Nephron progenitor cell (in vitro differentiated cells): ENCODE data around the gene SLC35C1.

Source experiments
- DNase-seq: peaks from one replicate; pipeline ENCODE4 v3.0.0; 2021
- H3K27ac Mint-ChIP-seq: 2 replicates; pipeline ENCODE4 v1.8.0; 2021; ENCODE audit warnings: mild to moderate bottlenecking, moderate library complexity, mixed read lengths
- H3K27me3 Mint-ChIP-seq: 2 replicates; pipeline ENCODE4 v1.8.0; 2021; ENCODE audit warnings: mild to moderate bottlenecking, low read depth, mixed read lengths; ENCODE audit not compliant: poor library complexity
- H3K36me3 Mint-ChIP-seq: 2 replicates; pipeline ENCODE4 v1.8.0; 2021; ENCODE audit warnings: low read depth, mixed read lengths
- H3K4me1 Mint-ChIP-seq: 2 replicates; pipeline ENCODE4 v1.8.0; 2021; ENCODE audit warnings: mixed read lengths
- H3K4me3 Mint-ChIP-seq: 2 replicates; pipeline ENCODE4 v1.8.0; 2021; ENCODE audit warnings: mild to moderate bottlenecking, moderate library complexity, mixed read lengths
- H3K9me3 Mint-ChIP-seq: 2 replicates; pipeline ENCODE4 v1.8.0; 2021; ENCODE audit warnings: mild to moderate bottlenecking, moderate library complexity, mixed read lengths
- CTCF ChIP-seq: fragments of 200-600 bp; sonication (generic); IDR thresholded peaks from 2 replicates; pipeline ENCODE4 v1.5.0; 2021; ENCODE audit warnings: antibody characterized with exemption

SLC35C1 gene

GRCh38 chr11:45850446-45850845 is 45.5 kb downstream of the SLC35C1 start:
- no peak for TF ChIP-seq CTCF

GRCh38 chr11:45851228-45851627 is 46.3 kb downstream of the SLC35C1 start:
- no peak for DNase-seq
- H3K9me3 Mint-ChIP-seq = peaks cover 5% of the 10 kb centered on the region
- no peaks in the 10 kb centered on the region for H3K36me3 Mint-ChIP-seq
- H3K4me1 Mint-ChIP-seq = peaks cover 24% of the 10 kb centered on the region
- H3K4me3 Mint-ChIP-seq = peak overlapping the region; percentile 28
- no peak overlapping the region for H3K27ac Mint-ChIP-seq
- no peak for TF ChIP-seq CTCF
- H3K27me3 Mint-ChIP-seq = peaks cover 13% of the 10 kb centered on the region

More at GRCh38 chr11:45850446-45850845, 45.5 kb downstream of the SLC35C1 start:
- DNase-seq = no peak
- Mint-ChIP-seq H3K36me3 (no peaks in the 10 kb centered on the region), H3K4me3 (no peak overlapping the region), H3K9me3 (peaks cover 5% of the 10 kb centered on the region), H3K27me3 (peaks cover 20% of the 10 kb centered on the region), H3K27ac (no peak overlapping the region), H3K4me1 (peaks cover 24% of the 10 kb centered on the region)

GRCh38 chr11:45852018-45852711 is 47.2 kb downstream of the SLC35C1 start:
- Mint-ChIP-seq H3K27me3 (peaks cover 4% of the 10 kb centered on the region), H3K4me1 (peaks cover 24% of the 10 kb centered on the region), H3K4me3 (no peak overlapping the region), H3K9me3 (no peaks in the 10 kb centered on the region), H3K36me3 (peaks cover 4% of the 10 kb centered on the region), H3K27ac (no peak overlapping the region)
- no peak for DNase-seq
- no peak for TF ChIP-seq CTCF

GRCh38 chr11:45852712-45853101 is 47.8 kb downstream of the SLC35C1 start:
- no peak for DNase-seq
- H3K27me3 Mint-ChIP-seq = peaks cover 4% of the 10 kb centered on the region

GRCh38 chr11:45853332-45854219 is 48.6 kb downstream of the SLC35C1 start:
- H3K4me1 Mint-ChIP-seq = peaks cover 23% of the 10 kb centered on the region

More at GRCh38 chr11:45852712-45853101, 47.8 kb downstream of the SLC35C1 start:
- Mint-ChIP-seq H3K4me1 (peaks cover 24% of the 10 kb centered on the region), H3K36me3 (peaks cover 7% of the 10 kb centered on the region), H3K4me3 (no peak overlapping the region), H3K27ac (no peak overlapping the region), H3K9me3 (no peaks in the 10 kb centered on the region)
- TF ChIP-seq CTCF = no peak

More at GRCh38 chr11:45853332-45854219, 48.6 kb downstream of the SLC35C1 start:
- no peak overlapping the region for H3K4me3 Mint-ChIP-seq
- H3K27me3 Mint-ChIP-seq = peaks cover 4% of the 10 kb centered on the region
- no peak overlapping the region for H3K27ac Mint-ChIP-seq
- no peak for DNase-seq
- H3K9me3 Mint-ChIP-seq = no peaks in the 10 kb centered on the region
- TF ChIP-seq CTCF = no peak
- peaks cover 7% of the 10 kb centered on the region for H3K36me3 Mint-ChIP-seq
